AG09319 (cell line): ENCODE results near the gene GALNT13.

Experiments
- DNase-seq: peaks from one replicate; pipeline ENCODE4 v3.0.0-alpha.2; 2010; ENCODE audit warnings: low read depth; ENCODE audit errors: extremely low read depth
- CTCF ChIP-seq: IDR thresholded peaks from 2 replicates; pipeline ENCODE4 v1.5.1; 2011; ENCODE audit warnings: low read depth, mild to moderate bottlenecking, inconsistent platforms, low read length, moderate library complexity

GALNT13 gene

GRCh38 chr2:154306266-154306970 is 434.7 kb downstream of the GALNT13 start:
- DNase-seq = no peak
- no peak for TF ChIP-seq CTCF

GRCh38 chr2:154307007-154307406 is 435.3 kb downstream of the GALNT13 start:
- no peak for TF ChIP-seq CTCF
- no peak for DNase-seq

GRCh38 chr2:154324601-154325000 is 452.9 kb downstream of the GALNT13 start:
- no peak for TF ChIP-seq CTCF
- no peak for DNase-seq

- DNase-seq = no peak
- no peak for TF ChIP-seq CTCF
Observed at GRCh38 chr2:154329510-154329909, 457.8 kb downstream of the GALNT13 start.

- DNase-seq = no peak
- TF ChIP-seq CTCF = no peak
Observed at GRCh38 chr2:154331784-154332183, 460.1 kb downstream of the GALNT13 start.

GRCh38 chr2:154336201-154336600 is 464.5 kb downstream of the GALNT13 start:
- TF ChIP-seq CTCF = no peak
- DNase-seq = no peak

- DNase-seq = no peak
- no peak for TF ChIP-seq CTCF
Observed at GRCh38 chr2:154338352-154338967, 466.7 kb downstream of the GALNT13 start.
